Cardiac muscle cell (in vitro differentiated cells and primary cell): ENCODE data around the gene ITPRIP. TPM values are rescaled to one million over a fixed set of nuclear protein-coding genes. Genes with fewer than 3 reads are reported as not detected.

Source experiments
- DNase-seq, 2 donors: peaks; one replicate each; pipeline versions ENCODE4 v3.0.0 to v3.0.0-alpha.2; 2010 to 2017; ENCODE audit warnings: low read depth in 1 of 2, low spot score in 1 of 2
- H3K27ac ChIP-seq: fragments of 200-600 bp; sonication (generic); 2 replicates; pipeline ENCODE4 v1.5.1; 2016
- H3K27me3 ChIP-seq: fragments of 200-600 bp; sonication (generic); 2 replicates; pipeline ENCODE4 v1.6.0; 2016; ENCODE audit warnings: control low read depth
- H3K36me3 ChIP-seq: fragments of 200-600 bp; sonication (generic); 2 replicates; pipeline ENCODE4 v1.5.1; 2016; ENCODE audit warnings: control low read depth
- H3K4me1 ChIP-seq: fragments of 200-600 bp; sonication (generic); 2 replicates; pipeline ENCODE4 v1.8.1; 2017; ENCODE audit warnings: low read depth, mild to moderate bottlenecking, mixed run types
- H3K4me3 ChIP-seq: fragments of 200-600 bp; sonication (generic); 2 replicates; pipeline ENCODE4 v1.5.1; 2016; ENCODE audit warnings: mild to moderate bottlenecking
- H3K9me3 ChIP-seq: fragments of 200-600 bp; sonication (generic); 2 replicates; pipeline ENCODE4 v1.5.1; 2017; ENCODE audit warnings: low read depth, mild to moderate bottlenecking, control low read depth
- CTCF ChIP-seq: IDR thresholded peaks from 2 replicates; pipeline ENCODE4 v1.5.1; 2012; ENCODE audit warnings: low read depth, mild to moderate bottlenecking, low read length
- polyA plus RNA-seq: library from polyadenylated mRNA; unstranded; fragments of >200 nt; fragmentation: Nextera tagmentation; extraction: Ambion mirVana; gene quantifications from 2 replicates; pipeline ENCODE4 v1.2.1, GENCODE V29; 2016
- total RNA-seq: library from RNA; depleted of rRNA; stranded (reverse); fragments of >200 nt; gene quantifications from 2 replicates; pipeline ENCODE4 v1.2.3, GENCODE V29; 2016

ITPRIP gene
- total and polyA plus RNA-seq, 2 experiments from 2014 or later: 19.0 to 20.1 TPM

DNA sequence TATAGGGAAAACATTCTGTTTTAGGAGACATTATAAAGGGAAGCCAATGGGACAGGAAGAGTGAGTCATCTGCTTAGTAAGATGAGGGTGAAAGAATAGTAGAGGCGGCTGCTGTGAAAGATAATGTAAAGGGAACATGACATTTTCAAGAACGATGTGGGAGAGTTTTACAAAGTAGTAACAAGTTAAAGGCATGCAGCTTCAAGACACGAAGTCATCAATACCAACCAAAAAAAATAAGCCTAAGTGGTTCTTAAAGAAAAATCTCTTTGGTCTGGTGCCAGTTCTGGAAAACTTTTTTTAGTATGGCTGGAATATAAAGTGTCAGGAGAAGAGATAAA is 77.5 kb downstream of the ITPRIP start:
- Histone ChIP-seq H3K36me3 (peaks cover 38% of the 10 kb centered on the region), H3K27ac (peak overlapping the region; percentile 20)
- no peak for TF ChIP-seq CTCF

DNA sequence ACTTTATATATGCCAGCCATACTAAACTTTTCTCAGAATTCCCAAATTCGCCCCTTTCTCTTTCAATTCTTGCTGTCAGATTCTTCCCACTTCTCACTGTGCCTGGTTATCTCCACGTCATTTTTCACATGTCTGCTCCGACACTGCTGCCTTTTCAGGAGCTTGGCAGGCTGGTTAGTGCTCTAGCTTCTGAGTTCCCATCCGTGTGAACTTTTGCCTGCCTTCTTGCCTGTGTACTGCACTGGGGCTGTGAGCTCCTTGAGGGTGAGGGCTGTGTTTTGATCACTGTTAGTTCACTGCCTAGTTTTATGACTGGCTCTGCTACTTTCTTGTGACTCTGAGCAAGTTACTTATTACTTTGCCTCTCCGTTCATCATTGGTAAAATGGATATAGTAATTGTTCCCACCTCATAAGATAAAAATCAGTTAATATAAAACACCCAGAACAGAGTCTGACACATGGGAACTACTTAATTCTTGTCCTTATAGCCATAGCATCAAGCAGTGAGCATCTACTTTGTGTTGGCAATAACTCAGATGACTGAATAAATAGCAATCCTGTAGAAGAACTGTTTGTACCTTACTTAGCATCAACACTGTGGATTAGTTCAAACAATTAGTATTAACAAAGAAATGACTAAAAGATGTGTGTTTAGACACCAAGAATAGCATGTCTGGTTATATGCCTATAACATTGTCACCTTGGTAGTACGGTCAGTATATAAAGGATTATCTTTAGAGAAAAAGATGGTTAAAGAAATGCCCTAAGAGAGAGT is 78.1 kb downstream of the ITPRIP start:
- no peak overlapping the region for H3K4me3 ChIP-seq
- H3K36me3 ChIP-seq: peaks cover 33% of the 10 kb centered on the region
- no peak for TF ChIP-seq CTCF
- peak; percentile 45 to 66 for DNase-seq
- peak overlapping the region; percentile 20 for H3K27ac ChIP-seq
- no peaks in the 10 kb centered on the region for H3K27me3 ChIP-seq
- H3K9me3 ChIP-seq: no peaks in the 10 kb centered on the region
- peaks cover 28% of the 10 kb centered on the region for H3K4me1 ChIP-seq

More for the DNA sequence above, 77.5 kb downstream of the ITPRIP start:
- Histone ChIP-seq H3K27me3 (no peaks in the 10 kb centered on the region), H3K4me3 (no peak overlapping the region), H3K4me1 (peaks cover 25% of the 10 kb centered on the region), H3K9me3 (no peaks in the 10 kb centered on the region)
- peak in 1 of 2 donors; percentile 75 for DNase-seq

Other genes with a start within 250 kb of the ITPRIP start
- 5.5 and 8.7 TPM in 2 replicates for gene SFR1, start 216.3 kb downstream of the ITPRIP start, total RNA-seq
- 10.0 and 10.7 TPM in 2 replicates for gene SFR1, start 216.3 kb downstream of the ITPRIP start, polyA plus RNA-seq
- gene CFAP43, start 106.1 kb downstream of the ITPRIP start, total RNA-seq: 0.36 and 2.0 TPM in 2 replicates
- gene CFAP43, start 106.1 kb downstream of the ITPRIP start, polyA plus RNA-seq: 0.67 and 1.9 TPM in 2 replicates
- 80.5 and 111 TPM in 2 replicates for gene GSTO1, start 83.6 kb downstream of the ITPRIP start, total RNA-seq
- gene GSTO1, start 83.6 kb downstream of the ITPRIP start, polyA plus RNA-seq: 245 and 260 TPM in 2 replicates
- gene GSTO2, start 69.3 kb downstream of the ITPRIP start, total RNA-seq: 1.7 and 2.2 TPM in 2 replicates
- 3.0 and 5.1 TPM in 2 replicates for gene GSTO2, start 69.3 kb downstream of the ITPRIP start, polyA plus RNA-seq
- gene CFAP58, start 15.4 kb upstream of the ITPRIP start, total RNA-seq: 0.99 and 1.9 TPM in 2 replicates
- 1.1 and 1.4 TPM in 2 replicates for gene CFAP58, start 15.4 kb upstream of the ITPRIP start, polyA plus RNA-seq